ENCODE data around the gene TNRC18. TPM values are rescaled to one million over a fixed set of nuclear protein-coding genes. Genes with fewer than 3 reads are reported as not detected.
A peak's percentile ranks its signal among the peaks of the same experiment; 100 is the strongest.

TNRC18 gene
- total and polyA plus RNA-seq, 12 donors = 10.1 to 42.3 (median 30.3) TPM

DNA sequence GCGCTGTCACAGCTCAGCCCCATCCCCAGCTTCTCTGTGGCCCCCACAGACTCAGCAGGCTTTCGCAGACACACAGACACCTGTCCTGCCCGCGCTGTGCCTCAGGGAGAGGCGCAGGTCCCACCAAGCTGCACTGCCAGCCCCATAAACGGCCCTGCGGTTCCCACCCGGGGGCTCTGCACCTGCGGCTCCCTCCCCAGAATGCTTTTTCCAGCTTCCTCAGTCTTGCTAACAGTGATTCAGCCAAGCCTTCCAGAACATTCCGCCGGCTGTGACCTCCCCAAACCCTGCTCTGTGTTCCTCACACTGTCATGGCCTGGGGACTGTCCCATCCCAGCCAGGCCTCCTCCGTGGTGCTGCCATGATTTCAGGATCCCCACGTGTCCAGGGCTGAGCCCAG lies 27.8 kb upstream of the TNRC18 start:
- H3K4me1 ChIP-seq = peaks cover 0 to 5% (median 0%) of the 10 kb centered on the region in 9 donors
- peaks cover 0 to 7% (median 0%) of the 10 kb centered on the region in 7 donors for H3K27me3 ChIP-seq
- TF ChIP-seq, protein P1, sequence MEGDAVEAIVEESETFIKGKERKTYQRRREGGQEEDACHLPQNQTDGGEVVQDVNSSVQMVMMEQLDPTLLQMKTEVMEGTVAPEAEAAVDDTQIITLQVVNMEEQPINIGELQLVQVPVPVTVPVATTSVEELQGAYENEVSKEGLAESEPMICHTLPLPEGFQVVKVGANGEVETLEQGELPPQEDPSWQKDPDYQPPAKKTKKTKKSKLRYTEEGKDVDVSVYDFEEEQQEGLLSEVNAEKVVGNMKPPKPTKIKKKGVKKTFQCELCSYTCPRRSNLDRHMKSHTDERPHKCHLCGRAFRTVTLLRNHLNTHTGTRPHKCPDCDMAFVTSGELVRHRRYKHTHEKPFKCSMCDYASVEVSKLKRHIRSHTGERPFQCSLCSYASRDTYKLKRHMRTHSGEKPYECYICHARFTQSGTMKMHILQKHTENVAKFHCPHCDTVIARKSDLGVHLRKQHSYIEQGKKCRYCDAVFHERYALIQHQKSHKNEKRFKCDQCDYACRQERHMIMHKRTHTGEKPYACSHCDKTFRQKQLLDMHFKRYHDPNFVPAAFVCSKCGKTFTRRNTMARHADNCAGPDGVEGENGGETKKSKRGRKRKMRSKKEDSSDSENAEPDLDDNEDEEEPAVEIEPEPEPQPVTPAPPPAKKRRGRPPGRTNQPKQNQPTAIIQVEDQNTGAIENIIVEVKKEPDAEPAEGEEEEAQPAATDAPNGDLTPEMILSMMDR (IDR thresholded peaks at IDR 0.05) = no peak
- 83 to 86% methylated on average over 13 of the region's 13 CpGs for WGBS, 2 donors
- ATAC-seq (no peak), DNase-seq (no peak)
- H3K4me3 ChIP-seq = no peak overlapping the region
- intact Hi-C loops (cut with DNase I) = loop anchor here in 9 of 10 donors (1.0 to 10.0 kb wide), 7 partner anchors 84 to 307 kb away; no protein-coding TSS in a partner anchor
- no peak overlapping the region for H3K27ac ChIP-seq
- H3K9me3 ChIP-seq = no peaks in the 10 kb centered on the region
- H3K36me3 ChIP-seq = no peaks in the 10 kb centered on the region

GRCh38 chr7:5450549-5451327 lies 27.1 kb upstream of the TNRC18 start:
- peaks cover 0 to 5% (median 0%) of the 10 kb centered on the region in 9 donors for H3K4me1 ChIP-seq
- H3K27me3 ChIP-seq = peaks cover 0 to 1% (median 0%) of the 10 kb centered on the region in 7 donors
- H3K27ac ChIP-seq = no peak overlapping the region
- ATAC-seq = peak; percentile 68 to 90 (median 82)
- intact Hi-C loops (cut with DNase I) = loop anchor here in 9 of 10 donors (1.0 to 10.0 kb wide), 8 partner anchors 83 to 306 kb away; no protein-coding TSS in a partner anchor
- H3K36me3 ChIP-seq = no peaks in the 10 kb centered on the region
- TF ChIP-seq, protein P1 (IDR thresholded peaks at IDR 0.05) = peak; percentile 43 to 84 (median 75)
- H3K9me3 ChIP-seq = no peaks in the 10 kb centered on the region
- H3K4me3 ChIP-seq = no peak overlapping the region
- peak; percentile 55 to 62 for DNase-seq
- 21 to 37% methylated on average over 19 of the region's 19 CpGs for WGBS, 2 donors

- TF ChIP-seq, protein P1 (IDR thresholded peaks at IDR 0.05) = no peak
- ATAC-seq (no peak), DNase-seq (no peak)
- Histone ChIP-seq H3K4me1 (peaks cover 0 to 5% (median 0%) of the 10 kb centered on the region in 9 donors), H3K27me3 (no peaks in the 10 kb centered on the region), H3K4me3 (no peak overlapping the region), H3K27ac (no peak overlapping the region), H3K9me3 (no peaks in the 10 kb centered on the region), H3K36me3 (no peaks in the 10 kb centered on the region)
- 67 to 78% methylated on average over 15 of the region's 15 CpGs for WGBS, 2 donors
- intact Hi-C loops (cut with DNase I) = loop anchor here in 2 of 10 donors (5.0 kb wide), 1 partner anchor 81 kb away; no protein-coding TSS in a partner anchor
These were observed 24.9 kb upstream of the TNRC18 start for GRCh38 chr7:5448378-5449037.

DNA sequence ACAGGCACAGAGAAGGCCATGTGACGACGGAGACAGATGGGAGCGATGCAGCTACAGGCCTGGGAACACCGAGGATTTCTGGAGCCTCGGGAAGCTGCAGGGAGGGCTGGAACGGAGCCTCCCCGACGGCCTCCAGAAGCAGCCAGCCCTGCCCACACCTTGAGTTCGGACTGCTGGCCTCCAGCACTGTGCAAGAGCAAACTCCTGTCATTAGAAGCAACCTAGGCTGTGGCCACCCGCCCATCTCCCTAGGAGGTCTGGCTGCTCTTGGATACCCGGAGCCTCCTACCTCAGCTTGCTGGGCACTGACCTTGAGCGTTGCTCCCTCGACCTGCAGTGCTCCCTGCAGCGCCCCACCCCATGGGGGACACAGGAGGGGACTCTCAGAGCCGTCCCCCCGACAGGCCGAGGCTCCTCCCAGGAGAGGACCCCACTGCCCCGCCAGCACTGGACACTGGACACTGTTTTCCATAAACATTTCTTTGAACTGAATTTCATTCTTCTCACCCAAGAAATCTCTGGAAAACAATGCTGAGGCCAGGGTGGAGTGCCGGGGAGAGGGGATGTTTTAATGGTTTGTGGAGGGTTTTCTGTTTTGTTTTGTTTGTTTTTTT lies 22.5 kb upstream of the TNRC18 start:
- H3K27me3 ChIP-seq = no peaks in the 10 kb centered on the region
- H3K4me3 ChIP-seq = no peak overlapping the region
- H3K9me3 ChIP-seq = no peaks in the 10 kb centered on the region
- H3K4me1 ChIP-seq = peaks cover 0 to 17% (median 0%) of the 10 kb centered on the region in 9 donors
- H3K27ac ChIP-seq = no peak overlapping the region
- WGBS, 2 donors = 48 to 59% methylated on average over 19 of the region's 19 CpGs
- ATAC-seq (peak in 1 of 8 donors; percentile 7), DNase-seq (no peak)
- no peaks in the 10 kb centered on the region for H3K36me3 ChIP-seq
- TF ChIP-seq, protein P1 (IDR thresholded peaks at IDR 0.05) = no peak
- intact Hi-C loops (cut with DNase I) = loop anchor here in 2 of 10 donors (5.0 kb wide), 1 partner anchor 79 kb away; no protein-coding TSS in a partner anchor
